Measurements from ENCODE around the gene WWP2. TPM values are rescaled to one million over a fixed set of nuclear protein-coding genes. Genes with fewer than 3 reads are reported as not detected.

The WWP2 gene
- total RNA-seq, 1 experiment from 2014 or later, result 47.5 TPM

DNA sequence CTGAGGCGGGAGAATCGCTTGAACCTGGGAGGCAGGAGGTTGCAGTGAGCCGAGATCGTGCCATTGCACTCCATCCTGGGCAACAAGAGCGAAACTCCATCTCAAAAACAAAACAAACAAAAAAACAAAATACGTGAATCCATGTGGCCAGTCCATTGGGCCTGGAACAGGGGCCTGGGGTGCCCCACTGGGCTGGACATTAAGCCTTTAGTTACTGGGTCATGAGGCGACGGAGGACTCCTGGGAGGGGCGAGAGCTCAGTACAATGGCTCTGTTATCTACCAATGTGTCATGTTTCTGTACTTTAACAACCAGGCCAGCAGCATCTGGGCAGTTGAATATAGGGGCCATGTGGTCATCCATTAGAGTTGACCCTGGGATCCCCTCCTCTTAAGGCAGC, 170.1 kb downstream of the WWP2 start:
- Mint-ChIP-seq H3K9me3 (ENCODE audit: low read depth, unreplicated experiment) (no peaks in the 10 kb centered on the region), H3K36me3 (ENCODE audit: insufficient read depth, unreplicated experiment) (peaks cover 10% of the 10 kb centered on the region), H3K4me1 (ENCODE audit: low read depth, unreplicated experiment) (no peaks in the 10 kb centered on the region), H3K27ac (ENCODE audit: unreplicated experiment) (no peak overlapping the region), H3K4me3 (ENCODE audit: low read depth, unreplicated experiment) (no peak overlapping the region), H3K27me3 (ENCODE audit: unreplicated experiment) (no peaks in the 10 kb centered on the region)
- DNase-seq, result no peak
- BruUV-seq (replicated peaks), result no TSS peak
- TF ChIP-seq, protein P1, sequence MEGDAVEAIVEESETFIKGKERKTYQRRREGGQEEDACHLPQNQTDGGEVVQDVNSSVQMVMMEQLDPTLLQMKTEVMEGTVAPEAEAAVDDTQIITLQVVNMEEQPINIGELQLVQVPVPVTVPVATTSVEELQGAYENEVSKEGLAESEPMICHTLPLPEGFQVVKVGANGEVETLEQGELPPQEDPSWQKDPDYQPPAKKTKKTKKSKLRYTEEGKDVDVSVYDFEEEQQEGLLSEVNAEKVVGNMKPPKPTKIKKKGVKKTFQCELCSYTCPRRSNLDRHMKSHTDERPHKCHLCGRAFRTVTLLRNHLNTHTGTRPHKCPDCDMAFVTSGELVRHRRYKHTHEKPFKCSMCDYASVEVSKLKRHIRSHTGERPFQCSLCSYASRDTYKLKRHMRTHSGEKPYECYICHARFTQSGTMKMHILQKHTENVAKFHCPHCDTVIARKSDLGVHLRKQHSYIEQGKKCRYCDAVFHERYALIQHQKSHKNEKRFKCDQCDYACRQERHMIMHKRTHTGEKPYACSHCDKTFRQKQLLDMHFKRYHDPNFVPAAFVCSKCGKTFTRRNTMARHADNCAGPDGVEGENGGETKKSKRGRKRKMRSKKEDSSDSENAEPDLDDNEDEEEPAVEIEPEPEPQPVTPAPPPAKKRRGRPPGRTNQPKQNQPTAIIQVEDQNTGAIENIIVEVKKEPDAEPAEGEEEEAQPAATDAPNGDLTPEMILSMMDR (IDR thresholded peaks at IDR 0.05; ENCODE audit: unreplicated experiment), result no peak
- CTCF ChIA-PET, result no interaction called here
- intact Hi-C loops (cut with micrococcal nuclease; ENCODE audit: unreplicated experiment), result no loop called here

DNA sequence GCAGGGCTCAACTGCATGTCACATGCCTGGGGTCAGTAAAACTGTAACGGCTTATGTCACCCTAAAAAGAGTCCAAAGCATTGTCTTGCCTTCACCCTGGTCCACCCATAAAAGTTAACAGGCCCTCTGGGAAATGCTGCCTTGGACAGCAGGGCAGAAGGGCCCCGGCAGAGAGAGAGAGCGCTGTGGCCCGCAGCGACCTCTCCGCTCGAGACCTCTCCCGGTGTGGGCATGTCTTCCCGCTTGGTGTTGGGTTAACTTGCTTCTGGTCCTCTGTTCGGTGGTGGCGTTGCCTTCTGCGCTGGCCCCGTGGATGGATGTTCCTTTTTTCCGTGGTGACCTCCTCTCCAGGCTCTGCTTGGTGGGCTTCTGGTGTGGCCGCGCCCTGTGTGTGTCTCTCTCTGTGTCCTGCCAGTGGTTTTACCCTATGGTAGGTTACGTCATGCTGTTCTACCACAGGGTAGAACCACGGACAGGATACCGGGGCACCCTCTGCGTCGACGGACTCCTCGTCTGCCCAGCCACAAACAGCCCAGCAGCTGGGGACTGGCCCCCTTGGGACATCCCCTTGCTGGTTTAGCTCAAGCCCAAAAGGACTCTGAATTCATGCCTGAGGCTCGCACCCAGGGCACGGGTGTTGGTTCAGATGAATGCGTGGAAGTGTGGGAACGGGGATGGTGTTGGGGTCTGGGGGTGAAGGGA, 170.7 kb downstream of the WWP2 start:
- Mint-ChIP-seq H3K9me3 (ENCODE audit: low read depth, unreplicated experiment) (no peaks in the 10 kb centered on the region), H3K27ac (ENCODE audit: unreplicated experiment) (no peak overlapping the region), H3K4me1 (ENCODE audit: low read depth, unreplicated experiment) (no peaks in the 10 kb centered on the region), H3K36me3 (ENCODE audit: insufficient read depth, unreplicated experiment) (peaks cover 16% of the 10 kb centered on the region), H3K27me3 (ENCODE audit: unreplicated experiment) (no peaks in the 10 kb centered on the region), H3K4me3 (ENCODE audit: low read depth, unreplicated experiment) (no peak overlapping the region)
- no TSS peak for BruUV-seq (replicated peaks)
- CTCF ChIA-PET, result interaction anchor here (0.9 kb wide), 1 partner anchor 146 kb away, joined by 3 read pairs; no protein-coding TSS in a partner anchor
- TF ChIP-seq, protein P1 (IDR thresholded peaks at IDR 0.05; ENCODE audit: unreplicated experiment), result no peak
- intact Hi-C loops (cut with micrococcal nuclease; ENCODE audit: unreplicated experiment), result no loop called here
- no peak for DNase-seq

DNA sequence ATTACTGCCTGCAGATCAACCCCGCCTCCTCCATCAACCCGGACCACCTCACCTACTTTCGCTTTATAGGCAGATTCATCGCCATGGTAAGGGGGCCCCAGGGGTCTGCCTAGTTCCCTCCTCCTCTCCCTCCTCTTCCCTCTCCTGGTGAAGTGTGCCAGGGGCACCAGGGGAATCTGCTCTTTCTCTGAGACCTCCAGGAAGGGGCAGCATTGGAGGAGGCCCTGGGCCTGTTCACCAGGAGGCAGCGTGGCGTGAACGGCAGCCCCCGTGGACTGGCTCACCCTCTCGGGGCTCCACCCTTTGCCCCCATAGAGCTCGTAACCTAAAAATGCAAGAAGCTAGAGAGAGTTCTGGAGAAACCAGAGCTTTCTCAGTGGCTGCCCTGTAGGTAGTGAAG, 171.9 kb downstream of the WWP2 start:
- Mint-ChIP-seq H3K36me3 (ENCODE audit: insufficient read depth, unreplicated experiment) (peaks cover 16% of the 10 kb centered on the region), H3K4me1 (ENCODE audit: low read depth, unreplicated experiment) (no peaks in the 10 kb centered on the region), H3K9me3 (ENCODE audit: low read depth, unreplicated experiment) (no peaks in the 10 kb centered on the region), H3K27me3 (ENCODE audit: unreplicated experiment) (no peaks in the 10 kb centered on the region), H3K27ac (ENCODE audit: unreplicated experiment) (no peak overlapping the region), H3K4me3 (ENCODE audit: low read depth, unreplicated experiment) (no peak overlapping the region)
- TF ChIP-seq, protein P1 (IDR thresholded peaks at IDR 0.05; ENCODE audit: unreplicated experiment), result no peak
- no peak for DNase-seq
- CTCF ChIA-PET, result no interaction called here
- intact Hi-C loops (cut with micrococcal nuclease; ENCODE audit: unreplicated experiment), result no loop called here
- BruUV-seq (replicated peaks), result no TSS peak

DNA sequence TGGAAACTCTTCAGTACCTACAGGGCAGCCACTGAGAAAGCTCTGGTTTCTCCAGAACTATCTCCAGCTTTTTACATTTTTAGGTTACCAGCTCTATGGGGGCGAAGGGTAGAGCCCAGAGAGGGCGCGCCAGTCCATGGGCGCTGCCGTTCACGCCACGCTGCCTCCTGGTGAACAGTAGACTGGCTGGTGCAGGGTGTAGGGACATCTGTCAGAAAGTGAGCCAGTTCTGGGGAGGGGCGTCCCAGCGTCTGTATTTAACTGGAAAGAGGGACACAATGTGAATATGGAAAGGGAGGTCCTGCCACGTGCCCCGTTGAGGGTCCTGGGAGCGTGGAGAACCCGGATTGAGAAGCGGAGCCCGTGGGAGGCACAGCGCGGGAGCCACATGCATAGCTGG, 172.6 kb downstream of the WWP2 start:
- intact Hi-C loops (cut with micrococcal nuclease; ENCODE audit: unreplicated experiment), result no loop called here
- TF ChIP-seq, protein P1 (IDR thresholded peaks at IDR 0.05; ENCODE audit: unreplicated experiment), result no peak
- H3K27ac Mint-ChIP-seq (ENCODE audit: unreplicated experiment), result no peak overlapping the region

More for the DNA sequence above, 172.6 kb downstream of the WWP2 start:
- CTCF ChIA-PET, result interaction anchor here (0.6 kb wide), 1 partner anchor 128 kb away, joined by 5 read pairs; no protein-coding TSS in a partner anchor
- Mint-ChIP-seq H3K9me3 (ENCODE audit: low read depth, unreplicated experiment) (no peaks in the 10 kb centered on the region), H3K4me3 (ENCODE audit: low read depth, unreplicated experiment) (no peak overlapping the region), H3K4me1 (ENCODE audit: low read depth, unreplicated experiment) (no peaks in the 10 kb centered on the region), H3K27me3 (ENCODE audit: unreplicated experiment) (no peaks in the 10 kb centered on the region), H3K36me3 (ENCODE audit: insufficient read depth, unreplicated experiment) (peaks cover 15% of the 10 kb centered on the region)
- no TSS peak for BruUV-seq (replicated peaks)
- DNase-seq, result no peak

All from Calu3 (cell line).